H1 (cell line): ENCODE measurements around the gene POLL. TPM values are rescaled to one million over a fixed set of nuclear protein-coding genes. Genes with fewer than 3 reads are reported as not detected.
A peak's percentile ranks its signal among the peaks of the same experiment; 100 is the strongest.

Experiments
- CTCF ChIA-PET: fragments of 300-600 bp; sonication (Branson Sonifier 250); formaldehyde crosslinking; loops from one replicate; lab custom pipeline; 2021; ENCODE audit not compliant: partially characterized antibody; lab: Charles Lee
- POLR2A ChIA-PET: fragments of 300-600 bp; sonication (Branson Sonifier 250); formaldehyde crosslinking; loops from one replicate; lab custom pipeline; 2021; ENCODE audit warnings: inconsistent platforms; ENCODE audit not compliant: partially characterized antibody; lab: Charles Lee
- DNase-seq, 2 experiments: peaks; one replicate each; pipeline versions ENCODE4 v3.0.0 to v3.0.0-alpha.2; 2010 to 2022; ENCODE audit warnings: low spot score in 2 of 2, low read depth in 1 of 2, mixed read lengths in 1 of 2
- FAIRE-seq: peaks from 2 replicates; lab custom pipeline; 2011; peaks lifted over from hg19 to GRCh38; lab: Jason Lieb, UNC
- H2AFZ ChIP-seq: 2 replicates; pipeline ENCODE4 v1.8.1; 2012; ENCODE audit warnings: low read length, inconsistent platforms
- H2AK5ac ChIP-seq: 2 replicates; pipeline ENCODE4 v1.6.1; 2013; ENCODE audit warnings: low read depth, low read length
- H2BK120ac ChIP-seq: replicated peaks from 2 replicates; pipeline ENCODE3; 2013; ENCODE audit warnings: low read depth, low read length, inconsistent platforms
- H2BK12ac ChIP-seq: 2 replicates; pipeline ENCODE4 v1.6.1; 2013; ENCODE audit warnings: low read depth, low read length
- H2BK15ac ChIP-seq: 2 replicates; pipeline ENCODE4 v1.6.1; 2013; ENCODE audit warnings: low read length
- H2BK20ac ChIP-seq: 2 replicates; pipeline ENCODE4 v1.6.1; 2013; ENCODE audit warnings: low read length
- H2BK5ac ChIP-seq: 2 replicates; pipeline ENCODE4 v1.6.1; 2013; ENCODE audit warnings: low read depth, low read length
- H3K14ac ChIP-seq: 2 replicates; pipeline ENCODE4 v1.6.1; 2013; ENCODE audit warnings: inconsistent platforms; ENCODE audit not compliant: insufficient read length
- H3K18ac ChIP-seq: 2 replicates; pipeline ENCODE4 v1.6.1; 2013; ENCODE audit warnings: low read length; ENCODE audit errors: extremely low read depth
- H3K23ac ChIP-seq: 2 replicates; pipeline ENCODE4 v1.6.1; 2013; ENCODE audit warnings: inconsistent platforms; ENCODE audit not compliant: insufficient read length
- H3K23me2 ChIP-seq: 2 replicates; pipeline ENCODE4 v1.6.1; 2013; ENCODE audit warnings: low read depth, low read length
- H3K27ac ChIP-seq: 2 replicates; pipeline ENCODE4 v1.6.1; 2011; ENCODE audit warnings: low read depth, low read length, inconsistent platforms
- H3K27me3 ChIP-seq, 4 experiments: replicated peaks in 1 of 4; 1 replicate in 1 of 4; 2 replicates in 3 of 4; pipeline versions ENCODE4 v1.6.1 to v1.8.1; 2011 to 2013; ENCODE audit warnings: low read length in 3 of 4, mild to moderate bottlenecking in 3 of 4, inconsistent platforms in 2 of 4, mixed read lengths in 2 of 4, moderate library complexity in 1 of 4; ENCODE audit not compliant: control insufficient read depth in 3 of 4, insufficient read depth in 3 of 4; ENCODE audit errors: extremely low read depth in 1 of 4
- H3K36me3 ChIP-seq, 4 experiments: 2 replicates each; pipeline versions ENCODE4 v1.6.1 to v1.8.1; 2011 to 2013; ENCODE audit warnings: mild to moderate bottlenecking in 4 of 4, low read length in 3 of 4, moderate library complexity in 2 of 4, control low read depth in 1 of 4, inconsistent platforms in 1 of 4; ENCODE audit not compliant: insufficient read depth in 4 of 4, control insufficient read depth in 2 of 4
- H3K4ac ChIP-seq: replicated peaks from 2 replicates; pipeline ENCODE3; 2013; ENCODE audit warnings: low read length, low read depth, mixed read lengths, inconsistent platforms; ENCODE audit not compliant: insufficient read length
- H3K4me1 ChIP-seq, 4 experiments: replicated peaks in 1 of 4; 1 replicate in 1 of 4; 2 replicates in 3 of 4; pipeline versions ENCODE4 v1.6.1 to v1.8.1; 2011 to 2013; ENCODE audit warnings: low read length in 3 of 4, inconsistent platforms in 2 of 4, mixed read lengths in 1 of 4; ENCODE audit not compliant: insufficient read depth in 4 of 4, control insufficient read depth in 3 of 4
- H3K4me2 ChIP-seq, 2 experiments: 2 replicates each; pipeline versions ENCODE4 v1.6.1 to v1.8.1; 2011 to 2013; ENCODE audit warnings: low read depth in 2 of 2, low read length in 2 of 2, control low read depth in 1 of 2, inconsistent platforms in 1 of 2, mild to moderate bottlenecking in 1 of 2; ENCODE audit not compliant: insufficient read depth in 1 of 2
- H3K4me3 ChIP-seq, 4 experiments: fragments of 200-600, 300-600 bp in 1 of 4; sonication (generic), shearing (Covaris generic), sonication (Bioruptor Twin) in 1 of 4; 2 replicates each; pipeline versions ENCODE4 v1.5.1 to v1.8.1; 2011 to 2016; ENCODE audit warnings: low read length in 4 of 4, low read depth in 3 of 4, control low read depth in 2 of 4, inconsistent platforms in 2 of 4, mild to moderate bottlenecking in 2 of 4, mixed read lengths in 1 of 4, moderate library complexity in 1 of 4; ENCODE audit not compliant: insufficient read depth in 2 of 4; ENCODE audit errors: extremely low read depth in 1 of 4
- H3K56ac ChIP-seq: replicated peaks from 2 replicates; pipeline ENCODE3; 2013; ENCODE audit warnings: low read depth, mild to moderate bottlenecking, mixed read lengths, low read length, inconsistent platforms; ENCODE audit not compliant: insufficient read length
- H3K79me1 ChIP-seq: 2 replicates; pipeline ENCODE4 v1.6.1; 2013; ENCODE audit warnings: low read depth, low read length, control low read depth
- H3K79me2 ChIP-seq, 2 experiments: 2 replicates each; pipeline versions ENCODE4 v1.6.1 to v1.8.1; 2012 to 2013; ENCODE audit warnings: low read length in 2 of 2, mild to moderate bottlenecking in 2 of 2, inconsistent platforms in 1 of 2; ENCODE audit not compliant: insufficient read depth in 2 of 2, control insufficient read depth in 1 of 2
- H3K9ac ChIP-seq, 4 experiments: replicated peaks in 1 of 4; 1 replicate in 1 of 4; 2 replicates in 3 of 4; pipeline versions ENCODE4 v1.6.1 to v1.8.1; 2011 to 2013; ENCODE audit warnings: low read depth in 3 of 4, low read length in 3 of 4, control low read depth in 2 of 4, mild to moderate bottlenecking in 2 of 4, moderate library complexity in 2 of 4, inconsistent platforms in 1 of 4; ENCODE audit errors: extremely low read depth in 1 of 4
- H3K9me3 ChIP-seq, 2 experiments: 2 replicates each; pipeline versions ENCODE4 v1.6.1 to v1.8.1; 2012 to 2013; ENCODE audit warnings: mild to moderate bottlenecking in 2 of 2, moderate library complexity in 2 of 2, control low read depth in 1 of 2, inconsistent platforms in 1 of 2, low read depth in 1 of 2, low read length in 1 of 2, mixed read lengths in 1 of 2; ENCODE audit not compliant: insufficient read depth in 2 of 2
- H4K20me1 ChIP-seq, 2 experiments: replicated peaks in 1 of 2; 2 replicates each; pipeline versions ENCODE3 to v1.8.1; 2011 to 2013; ENCODE audit warnings: inconsistent platforms in 2 of 2, low read length in 2 of 2, mild to moderate bottlenecking in 1 of 2; ENCODE audit not compliant: insufficient read depth in 2 of 2, control insufficient read depth in 1 of 2
- H4K5ac ChIP-seq: 2 replicates; pipeline ENCODE4 v1.6.1; 2013; ENCODE audit warnings: low read length, low read depth, mixed read lengths, inconsistent platforms; ENCODE audit not compliant: insufficient read length
- H4K8ac ChIP-seq: 2 replicates; pipeline ENCODE4 v1.8.0; 2013; ENCODE audit warnings: mild to moderate bottlenecking, moderate library complexity, low read length, inconsistent platforms; ENCODE audit not compliant: insufficient read depth; ENCODE audit errors: extremely low read depth
- H4K91ac ChIP-seq: replicated peaks from 2 replicates; pipeline ENCODE3; 2013; ENCODE audit warnings: low read length, mixed read lengths, inconsistent platforms; ENCODE audit not compliant: insufficient read length
- ASH2L ChIP-seq: fragments of 200-600, 300-600 bp; sonication (generic); IDR thresholded peaks from one replicate; pipeline ENCODE4 v1.7.1; 2017; ENCODE audit warnings: low read length
- USF2 ChIP-seq: IDR thresholded peaks from 2 replicates; pipeline ENCODE4 v1.6.1; 2011; ENCODE audit warnings: low read length, improper control_type of control experiment
- WGBS, 2 experiments: shearing (Covaris generic) in 1 of 2; methylation state at CpG; one replicate each; pipeline versions ENCODE4 v1.1.6 to v1.1.7; 2013 to 2015; ENCODE audit warnings: low lambda C conversion rate in 2 of 2, mixed read lengths in 2 of 2, inconsistent platforms in 1 of 2, low coverage in 1 of 2, missing lambda C conversion rate in 1 of 2; ENCODE audit not compliant: insufficient replicate concordance in 2 of 2, insufficient coverage in 1 of 2, insufficient read length in 1 of 2; ENCODE audit errors: extremely low coverage in 1 of 2, missing lambda C conversion rate in 1 of 2; 5-methylcytosine and 5-hydroxymethylcytosine counted together
- polyA plus RNA-seq, 7 experiments: library from polyadenylated mRNA; depleted of rRNA in 3 of 7; stranded (reverse) in 5 of 7; unstranded in 2 of 7; fragments of >200 nt in 5 of 7; fragments of 200-250 nt in 2 of 7; gene quantifications; 1 replicate in 5 of 7; 2 replicates in 1 of 7; 4 replicates in 1 of 7; pipeline versions ENCODE4 v1.2.1 to v1.2.3, GENCODE V29; 2011 to 2013; ENCODE audit warnings: missing spikeins in 2 of 7, mixed read lengths in 2 of 7
- total RNA-seq: library from RNA; stranded (reverse); fragmentation: NEBNext Ultra II Directional; extraction: Animal tissue kit (Norgen Biotek cat#: 25700); gene quantifications from 2 replicates; pipeline ENCODE4 v1.2.1, GENCODE V29; 2021

Gene POLL
- total and polyA plus RNA-seq, 2 of the 8 experiments (the other 6 are each of a cell fraction or from before 2014, with no cell fraction given) = 26.1 to 45.9 TPM

DNA sequence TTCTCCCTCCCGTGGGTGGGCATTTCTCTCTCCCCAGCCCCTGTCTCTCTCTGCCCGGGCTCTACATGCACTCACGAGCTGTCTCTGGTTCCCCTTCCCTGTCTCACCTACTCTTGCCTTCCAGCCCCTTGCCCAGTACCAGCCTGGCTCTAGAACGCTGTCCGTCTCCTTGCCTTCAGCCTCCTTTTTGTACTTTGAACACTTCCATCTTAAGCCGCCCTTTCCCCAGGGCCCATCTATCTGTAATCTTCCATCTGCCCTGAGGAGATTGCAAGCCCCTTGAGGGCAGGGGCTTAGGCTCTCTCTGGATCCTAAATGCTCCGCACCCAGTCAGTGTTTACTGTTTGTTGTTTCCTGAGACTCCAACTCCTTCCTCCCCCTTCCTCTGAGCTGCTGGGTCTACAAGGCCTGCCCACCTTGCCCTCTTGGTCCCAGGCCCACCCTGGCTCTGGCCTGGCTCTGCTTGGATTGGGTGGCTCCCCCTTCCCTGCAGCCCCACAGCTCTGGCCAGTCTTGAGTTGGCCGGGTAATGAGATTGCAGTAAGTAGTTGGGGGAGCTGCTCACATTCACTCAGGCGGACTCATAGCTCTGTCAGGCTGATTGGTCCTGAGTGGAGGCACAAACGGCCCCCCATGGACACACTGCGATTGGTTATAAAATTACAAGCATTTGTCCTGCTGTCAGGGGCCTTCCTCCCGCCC is 28.3 kb downstream of the POLL start:
- Histone ChIP-seq H3K56ac (no peak overlapping the region), H4K20me1 (no peaks in the 10 kb centered on the region), H4K5ac (no peak overlapping the region), H3K27me3 (no peaks in the 10 kb centered on the region), H3K79me2 (no peaks in the 10 kb centered on the region), H3K4me3 (no peak overlapping the region), H3K4ac (no peak overlapping the region), H3K9me3 (no peaks in the 10 kb centered on the region), H3K4me2 (no peak overlapping the region), H2AK5ac (no peak overlapping the region), H2BK120ac (no peak overlapping the region), H2BK20ac (no peak overlapping the region), H3K18ac (no peak overlapping the region; the same call in 1 of the 2 replicates), H3K9ac (no peak overlapping the region), H2AFZ (no peak overlapping the region), H3K23me2 (no peaks in the 10 kb centered on the region), H3K27ac (no peak overlapping the region), H2BK5ac (0 out of 2 replicates have a peak overlapping the region, but pooled peaks have one; percentile 24), H4K91ac (no peak overlapping the region), H2BK15ac (0 out of 2 replicates have a peak overlapping the region, but pooled peaks have one; percentile 16), H3K14ac (no peak overlapping the region), H2BK12ac (no peak overlapping the region), H3K23ac (no peak overlapping the region), H4K8ac (peak overlapping the region; percentile 53; the same call in 1 of the 2 replicates), H3K36me3 (no peaks in the 10 kb centered on the region), H3K4me1 (peaks cover 0 to 2% (median 0%) of the 10 kb centered on the region in 4 experiments; a peak in 2 of 7 replicates), H3K79me1 (no peaks in the 10 kb centered on the region)
- 88% methylated on average over 11 of the region's 12 CpGs; no CpG with 5 or more reads in 1 of the 2 experiments for WGBS, 2 experiments
- ChIA-PET CTCF (interaction anchor here (1.1 to 8.5 kb wide), 6 partner anchors 10 to 346 kb away, joined by 3 to 65 read pairs (median 10); no protein-coding TSS in a partner anchor), POLR2A (interaction anchor here (2.0 kb wide), 1 partner anchor 13 kb away, joined by 6 read pairs; no protein-coding TSS in a partner anchor)
- 0 out of 2 replicates have a peak, but pooled peaks have one; percentile 15 for TF ChIP-seq USF2
- no peak for TF ChIP-seq ASH2L
- FAIRE-seq = no peak
- DNase-seq = peak in 1 of 2 experiments; percentile 41
